HG03060 (cell line): ENCODE measurements around the gene FNTB.
"Not testable (repeated sequence)": the region's sequence is repeated elsewhere in the genome, so short reads cannot be mapped to it uniquely, and the experiment has no call there.

Experiments
- ATAC-seq: cut with Tn5 transposase; IDR thresholded peaks from one replicate; pipeline ENCODE4 v1.9.1; 2021; ENCODE audit warnings: low read depth, moderate number of reproducible peaks; ENCODE audit not compliant: unreplicated experiment

The FNTB gene

DNA sequence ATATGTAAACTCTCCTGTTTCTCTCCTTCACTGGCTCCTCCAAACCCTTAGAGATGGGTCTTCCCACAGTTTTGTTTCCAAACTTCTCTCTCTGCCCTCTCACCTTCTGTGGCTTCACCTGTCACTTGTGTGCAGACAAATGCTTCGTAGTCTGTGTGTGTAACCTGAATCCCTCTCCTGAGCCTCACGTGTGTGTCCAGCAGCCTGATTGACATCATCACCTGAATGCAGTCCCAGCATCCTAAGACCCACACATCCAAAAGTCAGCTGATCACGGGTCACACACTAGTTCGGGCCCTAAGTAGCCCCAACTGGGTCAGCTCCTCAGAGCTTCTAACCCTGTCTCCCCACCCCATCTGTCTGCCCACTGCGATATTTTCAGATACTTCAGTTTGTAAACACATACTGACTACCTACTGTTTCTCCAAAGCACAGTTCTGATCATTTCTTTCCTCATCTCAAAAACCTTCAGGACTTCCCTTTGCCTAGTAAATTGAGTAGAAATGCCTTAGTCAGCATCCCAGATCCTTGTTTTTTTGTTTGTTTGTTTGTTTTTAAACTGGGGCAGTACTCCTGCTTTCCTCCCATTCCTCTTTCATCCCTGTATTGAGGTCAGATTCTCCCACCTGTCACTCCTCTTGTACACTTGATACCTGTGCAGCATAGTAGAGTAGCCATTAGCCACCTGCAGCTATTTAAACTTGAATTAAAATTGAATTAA, 23.7 kb downstream of the FNTB start:
- no peak for ATAC-seq

DNA sequence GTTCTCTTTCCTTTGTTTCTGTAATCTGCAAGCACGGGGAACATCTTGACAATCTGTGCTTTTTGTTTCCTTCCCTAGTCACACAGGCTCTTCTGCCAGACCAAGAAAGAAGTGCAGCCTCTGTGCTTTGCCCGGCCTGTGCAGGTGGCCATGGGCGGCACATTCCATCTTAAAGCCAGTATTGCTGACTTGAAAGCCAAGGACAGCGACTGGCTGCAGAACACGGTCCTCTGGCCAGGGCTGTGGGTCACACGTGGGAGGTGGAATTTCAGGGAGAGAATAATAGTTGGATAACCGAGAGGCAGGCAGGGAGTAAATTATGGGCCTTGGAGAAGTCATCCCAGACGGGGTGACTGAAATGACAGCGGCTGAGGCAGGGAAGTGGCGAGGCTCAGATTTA, 24.8 kb downstream of the FNTB start:
- no peak for ATAC-seq

DNA sequence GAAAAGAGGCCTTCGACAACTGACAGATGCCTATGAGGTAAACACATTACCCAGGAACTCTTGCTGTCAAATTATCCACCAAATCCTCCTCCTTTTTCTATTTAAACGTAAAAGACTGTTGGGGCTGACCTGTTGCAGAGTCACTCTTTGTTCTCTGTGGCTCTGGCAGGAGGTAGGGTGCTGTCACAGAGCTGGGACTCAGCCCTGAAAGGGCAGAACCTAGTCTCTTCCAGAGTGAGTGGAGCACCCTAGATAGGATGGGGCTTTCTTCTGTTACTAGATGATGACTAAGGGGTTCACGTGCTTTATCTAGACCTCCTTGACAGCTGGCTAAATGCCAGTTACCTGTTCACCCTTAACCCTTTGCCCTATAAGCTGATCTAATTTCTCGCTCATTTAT, 25.7 kb downstream of the FNTB start:
- ATAC-seq, result no peak

DNA sequence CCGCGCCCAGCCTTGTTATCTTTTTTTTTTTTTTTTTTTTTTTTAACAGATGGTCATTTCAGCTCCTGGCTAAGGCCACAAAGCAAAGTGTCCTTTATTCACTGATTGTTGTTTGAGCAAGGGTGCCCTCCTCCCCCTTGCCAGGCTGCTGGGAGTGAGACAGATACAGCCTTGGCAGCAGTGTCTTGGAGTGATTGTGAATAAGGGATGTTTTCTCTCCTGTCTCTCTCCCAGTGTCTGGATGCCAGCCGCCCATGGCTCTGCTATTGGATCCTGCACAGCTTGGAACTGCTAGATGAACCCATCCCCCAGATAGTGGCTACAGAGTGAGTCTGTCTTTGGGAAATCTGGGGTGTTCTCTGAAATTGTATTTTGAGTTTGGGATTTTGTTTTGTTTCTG, 28.7 kb downstream of the FNTB start:
- ATAC-seq, result no peak

DNA sequence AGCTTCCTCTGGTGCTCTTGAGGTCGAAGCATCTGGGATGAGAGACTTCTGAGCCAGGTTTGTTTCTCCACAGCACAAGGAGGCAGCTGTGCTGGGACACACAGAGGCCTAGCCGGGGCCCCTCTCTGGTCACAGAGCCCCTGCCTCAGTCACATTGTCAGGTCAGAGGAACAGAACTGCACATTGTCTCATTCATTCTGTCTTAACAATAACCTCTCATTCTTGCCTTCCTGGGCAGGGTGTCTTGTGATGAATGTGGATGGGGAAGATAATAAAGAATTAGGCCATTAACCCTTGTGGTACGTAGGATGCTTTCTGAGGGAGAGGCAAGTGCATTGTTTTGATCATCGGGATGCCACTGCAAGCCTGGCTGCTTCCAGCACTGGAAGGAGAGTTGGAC, 29.8 kb downstream of the FNTB start:
- ATAC-seq, result no peak

DNA sequence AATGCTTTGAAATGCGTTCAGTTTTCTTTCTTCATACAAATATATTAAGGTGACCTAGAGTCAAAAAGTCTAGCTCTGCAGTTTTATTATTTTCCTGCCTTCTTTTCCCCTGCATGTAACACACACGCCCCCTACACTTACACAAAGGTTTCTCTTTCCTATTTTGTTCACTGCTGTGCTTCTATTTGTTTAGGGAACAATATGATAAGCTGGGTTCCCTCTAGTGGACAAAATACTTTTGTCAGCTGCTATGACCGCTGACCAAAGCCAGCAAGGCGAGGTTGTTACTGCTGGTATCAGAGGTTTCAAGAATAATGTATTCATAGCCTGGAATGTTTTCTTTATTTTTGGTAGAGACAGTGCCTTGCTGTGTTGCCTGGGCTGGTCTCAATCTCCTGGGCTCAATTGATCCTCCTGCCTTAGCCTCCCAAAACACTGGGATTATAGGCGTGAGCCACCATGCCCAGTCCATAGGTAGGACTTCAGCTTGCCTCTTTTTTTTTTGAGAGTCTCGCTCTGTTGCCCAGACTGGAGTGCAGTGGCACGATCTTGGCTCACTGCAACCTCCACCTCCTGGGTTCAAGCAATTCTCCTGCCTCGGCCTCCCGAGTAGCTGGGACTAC, 33.4 kb downstream of the FNTB start:
- no peak for ATAC-seq

DNA sequence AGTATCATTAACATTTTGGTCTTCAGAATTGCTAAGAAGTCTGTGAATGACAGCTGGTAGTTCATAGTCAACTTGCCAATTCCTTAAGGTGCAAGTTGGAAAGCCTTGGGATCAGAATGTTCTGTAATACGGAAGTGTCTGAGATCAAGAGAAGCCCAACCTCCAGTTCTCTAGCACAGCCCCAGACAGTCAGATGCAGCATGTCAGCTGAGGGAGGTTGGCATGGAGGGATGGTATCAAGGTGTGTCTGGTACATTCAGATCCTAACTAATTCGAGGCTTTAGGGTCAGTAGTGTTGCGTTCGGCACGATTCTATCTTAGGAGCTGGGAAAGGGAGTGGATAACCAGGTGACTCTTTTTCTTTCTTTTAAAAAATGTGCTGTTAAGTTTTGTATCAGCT, 38.3 kb downstream of the FNTB start:
- ATAC-seq, result no peak

DNA sequence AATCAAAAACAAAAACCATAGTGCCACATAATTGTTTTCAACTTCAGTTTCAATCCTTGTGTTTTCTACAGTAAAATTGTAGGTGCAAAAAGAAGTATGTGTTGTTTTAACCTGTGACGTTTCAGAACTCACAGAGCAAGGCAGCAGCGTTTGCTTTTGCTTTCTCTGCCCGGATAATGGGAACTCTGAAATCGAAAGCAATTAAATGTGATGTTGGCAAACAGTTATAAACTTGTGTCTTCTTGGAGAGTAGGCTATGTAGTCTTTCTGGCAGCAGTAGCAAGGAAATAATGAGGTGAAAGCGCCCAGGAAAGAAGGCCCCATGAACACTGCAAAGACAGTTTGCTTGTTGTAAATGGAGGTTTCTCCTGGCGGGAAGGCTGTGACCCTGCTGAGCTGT, 39.1 kb downstream of the FNTB start:
- no peak for ATAC-seq

DNA sequence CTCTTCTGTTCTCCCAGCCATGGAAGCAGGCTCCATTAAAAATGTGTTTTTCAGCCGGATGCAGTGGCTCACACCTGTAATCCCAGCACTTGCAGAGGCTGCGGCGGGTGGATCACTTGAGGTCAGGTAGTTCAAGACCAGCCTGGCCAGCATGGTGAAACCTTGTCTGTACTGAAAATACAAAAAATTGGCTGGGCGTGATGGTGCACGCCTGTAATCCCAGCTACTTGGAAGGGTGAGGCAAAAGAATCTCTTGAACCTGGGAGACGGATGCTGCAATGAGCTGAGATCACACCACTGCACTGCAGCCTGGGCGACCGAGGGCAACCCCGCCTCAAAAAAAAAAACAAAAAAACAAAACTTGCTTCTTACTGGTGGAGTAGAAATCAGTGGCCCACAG, 39.8 kb downstream of the FNTB start:
- no peak for ATAC-seq

DNA sequence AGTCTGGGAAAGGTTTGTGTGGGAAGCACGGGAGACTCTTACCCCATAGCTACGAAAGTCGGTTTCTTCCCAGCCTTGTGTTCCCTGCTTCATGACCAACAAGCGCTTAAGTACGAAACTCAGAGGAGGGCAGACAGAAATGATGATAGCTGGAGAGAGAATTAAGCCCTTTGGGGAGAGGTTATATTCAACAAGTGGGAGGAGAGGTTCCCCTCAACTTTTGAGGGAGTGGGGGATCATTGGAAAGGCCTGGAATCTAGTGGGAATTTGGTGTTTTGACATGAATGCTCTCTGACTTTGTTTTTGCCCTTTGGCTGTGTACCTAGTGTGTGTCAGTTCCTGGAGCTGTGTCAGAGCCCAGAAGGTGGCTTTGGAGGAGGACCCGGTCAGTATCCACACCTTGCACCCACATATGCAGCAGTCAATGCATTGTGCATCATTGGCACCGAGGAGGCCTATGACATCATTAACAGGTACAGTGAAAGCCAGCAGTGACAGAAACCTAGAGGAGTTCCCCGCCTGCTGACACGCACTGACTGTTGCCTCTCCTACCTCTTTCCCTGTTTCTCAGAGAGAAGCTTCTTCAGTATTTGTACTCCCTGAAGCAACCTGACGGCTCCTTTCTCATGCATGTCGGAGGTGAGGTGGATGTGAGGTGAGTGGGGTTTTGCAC, 40.6 kb downstream of the FNTB start:
- ATAC-seq, result no peak

DNA sequence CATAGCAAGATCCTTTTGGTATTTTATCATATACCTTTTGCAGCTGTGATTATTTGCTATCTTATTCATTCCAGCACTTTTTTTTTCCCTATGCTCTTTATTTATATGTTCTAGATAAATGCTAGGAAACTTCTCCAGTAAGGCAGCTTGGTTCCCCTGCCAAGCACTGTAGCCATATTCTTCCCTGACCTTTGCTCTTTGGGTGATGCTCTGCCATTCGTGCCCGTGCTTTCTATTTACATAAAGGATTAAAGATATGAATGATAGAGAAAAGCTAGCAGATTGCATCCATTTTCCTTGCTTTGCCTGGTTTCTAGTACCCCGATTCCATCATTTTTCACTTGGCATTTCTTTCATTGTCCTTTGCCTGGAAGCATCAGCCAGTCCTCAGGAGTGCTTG, 42.2 kb downstream of the FNTB start:
- ATAC-seq, result no peak

DNA sequence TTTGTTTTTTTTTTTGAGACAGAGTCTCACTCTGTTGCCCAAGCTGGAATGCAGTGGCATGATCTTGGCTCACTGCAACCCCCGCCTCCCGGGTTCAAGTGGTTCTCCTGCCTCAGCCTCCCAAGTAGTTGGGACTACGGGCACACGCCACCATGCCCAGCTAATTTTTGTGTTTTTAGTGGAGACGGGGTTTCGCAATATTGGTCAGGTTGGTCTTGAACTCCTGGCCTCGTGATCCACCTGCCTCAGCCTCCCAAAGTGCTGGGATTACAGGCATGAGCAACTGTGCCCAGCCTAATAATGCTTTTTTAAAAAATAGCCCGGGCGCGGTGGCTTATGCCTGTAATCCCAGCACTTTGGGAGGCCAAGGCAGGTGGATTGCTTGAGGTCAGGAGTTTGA, 44.6 kb downstream of the FNTB start:
- not testable (repeated sequence) for ATAC-seq

DNA sequence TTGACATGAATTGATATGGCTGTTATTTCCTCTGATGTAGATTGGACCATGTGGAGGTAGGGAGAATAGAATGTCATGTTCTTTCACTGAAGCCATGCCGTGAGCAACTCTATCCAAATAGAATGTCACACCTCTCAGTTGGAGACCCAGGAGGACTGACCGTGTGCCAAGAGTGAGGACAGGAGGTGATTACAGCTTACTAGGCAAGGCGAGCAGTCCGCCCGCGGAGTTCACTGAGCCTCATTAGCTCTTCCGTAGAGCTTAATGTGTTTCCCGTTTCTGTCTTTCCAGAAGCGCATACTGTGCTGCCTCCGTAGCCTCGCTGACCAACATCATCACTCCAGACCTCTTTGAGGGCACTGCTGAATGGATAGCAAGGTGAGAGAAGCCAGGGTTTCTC, 45.6 kb downstream of the FNTB start:
- ATAC-seq, result no peak

DNA sequence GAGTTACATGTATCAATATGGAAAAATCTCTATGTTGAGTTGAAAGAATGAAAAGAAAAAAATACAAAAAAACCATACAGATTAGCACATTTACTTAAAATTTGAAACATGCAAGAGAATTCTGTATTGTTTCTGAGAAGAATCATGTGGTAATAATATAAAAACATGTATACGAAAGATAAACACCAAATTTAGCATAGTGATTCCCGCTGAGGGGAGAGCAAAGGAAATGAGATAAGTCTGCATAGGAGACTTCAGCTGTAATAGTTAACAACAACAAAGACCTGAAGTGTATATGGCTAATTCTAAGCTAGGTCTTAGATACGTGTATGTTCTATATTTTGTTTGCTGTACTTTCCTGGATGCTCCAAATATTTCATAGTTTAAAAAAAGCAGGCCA, 46.5 kb downstream of the FNTB start:
- ATAC-seq, result no peak

DNA sequence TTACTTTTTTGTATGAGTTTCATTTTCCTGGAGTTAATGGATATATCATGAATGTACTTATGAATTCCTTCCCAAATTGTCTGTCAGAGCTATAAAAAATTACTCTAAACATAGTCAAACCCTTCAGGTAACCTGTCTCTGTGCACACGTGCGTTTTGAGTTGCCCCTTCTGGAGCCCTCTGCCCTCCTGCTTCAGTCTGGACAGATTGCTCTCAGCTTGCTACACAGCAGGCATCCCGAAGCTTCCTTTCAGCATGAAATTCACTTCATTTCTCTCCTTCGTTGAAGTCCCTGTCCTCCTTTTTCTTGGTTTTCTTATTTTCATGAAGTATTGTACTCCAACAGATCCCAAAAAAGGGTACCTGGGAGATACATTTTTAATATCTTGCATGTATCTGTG, 47.3 kb downstream of the FNTB start:
- ATAC-seq, result no peak

DNA sequence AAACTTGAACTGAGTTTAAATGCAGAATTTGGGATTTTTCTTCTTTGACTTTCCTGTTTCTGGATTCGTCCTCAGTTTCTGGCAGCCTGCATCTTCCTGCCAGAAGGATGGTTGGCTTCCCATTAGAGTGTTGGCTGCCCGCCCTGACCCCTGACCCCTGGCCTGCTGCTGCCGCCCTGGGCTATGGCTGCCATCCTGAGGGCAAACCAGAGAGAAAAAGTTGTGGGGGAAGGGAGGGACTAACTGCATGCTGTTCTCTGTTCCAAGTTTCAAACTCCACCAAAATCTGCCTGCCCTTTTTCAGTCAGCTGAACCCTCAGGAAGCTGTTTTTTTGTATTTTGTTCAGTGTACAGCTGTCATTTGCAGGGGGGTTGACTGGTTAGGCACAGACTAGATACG, 48.4 kb downstream of the FNTB start:
- ATAC-seq, result no peak

DNA sequence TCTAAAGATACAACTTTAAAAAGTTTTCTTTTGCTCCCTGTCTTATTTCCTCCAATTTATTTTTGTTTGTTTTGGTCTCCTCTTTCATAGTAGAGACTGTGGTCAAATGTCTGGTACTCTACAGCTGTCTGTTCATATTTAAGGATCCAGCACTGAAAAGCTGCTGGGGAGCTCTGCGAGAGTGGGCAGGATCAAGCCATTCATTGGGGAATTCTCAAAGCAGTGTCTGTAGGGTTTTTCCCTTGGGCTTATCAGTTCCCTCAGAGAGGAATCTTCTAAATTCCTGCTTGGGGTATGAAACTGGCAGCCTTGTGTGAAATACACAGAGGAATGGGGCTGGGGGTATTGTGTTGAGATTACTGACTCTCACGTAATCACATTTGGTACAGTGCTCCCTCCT, 52.3 kb downstream of the FNTB start:
- ATAC-seq, result no peak

DNA sequence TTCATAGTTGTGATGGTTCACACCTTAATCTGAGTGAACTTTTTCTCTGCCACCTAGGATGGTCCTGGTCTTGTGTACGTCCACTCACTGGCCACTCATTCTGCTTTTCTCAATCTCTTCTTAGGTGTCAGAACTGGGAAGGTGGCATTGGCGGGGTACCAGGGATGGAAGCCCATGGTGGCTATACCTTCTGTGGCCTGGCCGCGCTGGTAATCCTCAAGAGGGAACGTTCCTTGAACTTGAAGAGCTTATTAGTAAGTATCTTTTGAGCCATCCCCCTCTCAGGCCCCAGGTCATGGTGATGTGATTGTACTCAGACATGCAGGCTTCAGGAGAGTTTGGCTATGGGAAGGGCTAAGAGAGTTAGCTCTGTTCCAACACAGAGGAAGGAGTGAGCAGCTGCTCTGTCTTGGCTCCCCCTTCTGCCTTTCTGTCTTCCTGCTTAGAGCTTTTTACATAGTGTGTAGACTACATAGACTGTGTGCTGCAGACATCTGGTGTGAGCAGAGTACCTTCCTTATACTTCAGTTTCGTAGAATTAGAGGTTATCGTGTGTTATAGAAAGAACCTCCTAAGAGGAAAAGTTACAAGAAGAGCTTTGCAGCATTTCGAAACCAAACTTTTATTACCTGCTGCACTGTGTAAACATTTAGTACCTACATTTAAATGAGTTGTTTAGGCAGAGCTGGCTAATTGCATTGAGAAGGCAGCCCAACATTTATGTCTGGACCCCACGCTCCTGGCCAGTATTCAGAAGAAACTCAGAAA, 54.2 kb downstream of the FNTB start:
- no peak for ATAC-seq

DNA sequence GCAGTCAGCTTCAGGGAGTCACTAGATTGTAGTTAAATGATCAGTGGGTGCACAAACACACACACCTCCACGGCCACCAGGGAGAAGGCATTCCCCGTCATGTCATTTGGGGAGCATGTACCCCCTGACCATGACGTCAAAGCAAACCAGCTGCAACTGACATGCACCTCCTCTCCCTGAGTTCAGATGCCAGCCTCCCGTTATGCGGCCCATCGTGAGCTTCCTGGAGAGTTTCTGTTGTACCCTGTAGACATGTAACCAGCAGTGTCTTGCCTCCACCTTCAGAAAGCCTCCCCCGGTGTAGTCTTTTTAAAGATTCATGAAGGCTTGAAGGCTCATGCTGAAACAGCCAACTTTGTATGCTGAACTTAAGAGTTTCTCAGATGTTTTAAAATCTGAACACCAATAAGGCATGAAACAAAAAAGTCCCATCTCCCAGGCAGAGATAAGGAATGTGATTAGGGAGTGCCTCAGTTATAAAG, 54.8 kb downstream of the FNTB start:
- no peak for ATAC-seq

DNA sequence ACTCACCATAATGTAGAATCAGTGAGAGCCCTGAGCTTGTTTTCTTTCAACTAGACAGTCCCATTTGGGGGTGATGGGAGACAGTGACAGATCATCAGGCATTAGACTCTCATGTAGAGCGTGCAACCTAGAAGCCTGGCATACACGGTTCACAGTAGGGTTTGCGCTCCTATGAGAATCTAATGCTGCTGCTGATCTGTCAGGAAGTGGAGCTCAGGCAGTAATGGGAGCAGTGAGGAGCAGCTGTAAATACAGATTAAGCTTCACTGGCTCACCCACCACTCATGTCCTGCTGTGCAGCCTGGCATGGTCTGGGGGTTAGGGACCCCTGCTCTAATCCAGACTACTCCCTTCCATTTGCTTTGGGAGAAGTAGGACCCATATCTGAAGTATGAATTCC, 55.6 kb downstream of the FNTB start:
- no peak for ATAC-seq

DNA sequence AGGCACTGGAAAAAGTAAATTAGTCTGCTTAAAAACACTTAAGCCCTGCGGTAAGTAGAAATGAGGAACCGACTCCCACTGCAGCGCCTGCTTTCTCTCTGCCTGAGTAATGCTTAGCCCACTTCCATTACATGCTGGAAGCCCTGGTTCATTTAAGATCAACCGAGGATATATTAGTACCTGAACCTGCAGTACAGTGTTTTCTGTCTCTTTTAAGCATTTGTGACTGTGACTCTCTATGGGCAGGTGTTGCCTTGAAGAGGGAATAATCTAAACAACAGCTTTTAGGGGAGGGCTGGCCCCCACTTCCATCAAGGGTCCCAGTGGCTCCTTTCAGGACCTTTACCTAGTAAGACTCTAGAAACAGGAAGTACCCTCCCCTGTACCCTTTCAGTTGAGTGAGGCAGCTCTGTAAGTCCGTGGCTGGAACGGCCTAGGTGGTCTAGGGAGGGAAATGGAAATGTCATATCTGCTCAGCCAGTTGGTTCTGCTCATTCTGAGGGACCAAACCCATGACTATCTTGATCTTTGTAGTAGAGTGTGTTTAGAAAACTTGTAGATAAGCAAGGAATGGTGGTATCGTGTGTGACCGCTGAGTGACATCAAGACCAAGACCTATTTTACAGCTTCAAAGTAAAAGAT, 56.2 kb downstream of the FNTB start:
- no peak for ATAC-seq
